OCI-LY1 (cell line): ENCODE results near the gene ANKFY1.

Experiments used
- CTCF ChIP-seq: fragments of 200-600 bp; sonication (generic), shearing (Covaris generic); IDR thresholded peaks from 2 replicates; pipeline ENCODE4 v1.5.1; 2017; ENCODE audit warnings: mild to moderate bottlenecking, antibody characterized with exemption, low read length, moderate library complexity, mixed read lengths
- EZH2 ChIP-seq: fragments of 200-600 bp; sonication (generic), shearing (Covaris generic); IDR thresholded peaks from 2 replicates; pipeline ENCODE4 v1.8.0; 2017; ENCODE audit warnings: borderline replicate concordance, mixed run types, mild to moderate bottlenecking, antibody characterized with exemption, low read length, moderate library complexity, mixed read lengths

- TF ChIP-seq CTCF (no peak), EZH2 (no peak)
Measured at GRCh38 chr17:4269915-4270314, 6.1 kb upstream of the ANKFY1 start.
